Loucy (cell line): Measurements from ENCODE around the gene TPRA1.
A peak's percentile ranks its signal among the peaks of the same experiment; 100 is the strongest.

ENCODE experiments used
- H2AFZ ChIP-seq: fragments of 200-600 bp; sonication (generic); 2 replicates; pipeline ENCODE4 v1.6.0; 2016; ENCODE audit warnings: antibody characterized with exemption, mild to moderate bottlenecking, low read length, moderate library complexity
- H3F3A ChIP-seq: fragments of 200-600 bp; 2 replicates; pipeline ENCODE4 v1.6.0; 2016; ENCODE audit warnings: antibody characterized with exemption, low read depth, mild to moderate bottlenecking
- H3K27me3 ChIP-seq: fragments of 200-600 bp; sonication (generic); 2 replicates; pipeline ENCODE4 v1.6.1; 2014; ENCODE audit warnings: low read length, mild to moderate bottlenecking; ENCODE audit not compliant: insufficient read depth, poor library complexity, severe bottlenecking
- H3K36me3 ChIP-seq: fragments of 200-600 bp; sonication (generic); 2 replicates; pipeline ENCODE4 v1.6.1; 2016; ENCODE audit warnings: low read length; ENCODE audit not compliant: insufficient read depth
- H3K4me1 ChIP-seq: fragments of 200-600 bp; sonication (generic); 2 replicates; pipeline ENCODE4 v1.5.1; 2014; ENCODE audit warnings: low read length, mild to moderate bottlenecking; ENCODE audit not compliant: insufficient read depth, poor library complexity, severe bottlenecking
- H3K4me2 ChIP-seq: fragments of 200-600 bp; sonication (generic); 2 replicates; pipeline ENCODE4 v1.6.0; 2014; ENCODE audit warnings: antibody characterized with exemption, low read length, low read depth, mild to moderate bottlenecking; ENCODE audit not compliant: poor library complexity, severe bottlenecking
- H3K4me3 ChIP-seq: fragments of 200-600 bp; sonication (generic); 2 replicates; pipeline ENCODE4 v1.5.1; 2014; ENCODE audit warnings: low read length, mild to moderate bottlenecking, mixed read lengths; ENCODE audit not compliant: poor library complexity, severe bottlenecking
- H3K79me2 ChIP-seq: fragments of 200-600 bp; sonication (generic); 2 replicates; pipeline ENCODE4 v1.6.1; 2014; ENCODE audit warnings: low read length; ENCODE audit not compliant: insufficient read depth
- H3K9ac ChIP-seq: fragments of 200-600 bp; sonication (generic); 2 replicates; pipeline ENCODE4 v1.6.0; 2014; ENCODE audit warnings: mild to moderate bottlenecking, low read depth, low read length, moderate library complexity; ENCODE audit not compliant: poor library complexity, severe bottlenecking
- H3K9me2 ChIP-seq: fragments of 200-600 bp; sonication (generic); replicated peaks from 2 replicates; pipeline ENCODE4 v1.6.1; 2016; ENCODE audit warnings: low read depth, low read length, mixed read lengths
- H3K9me3 ChIP-seq: fragments of 200-600 bp; sonication (generic); 2 replicates; pipeline ENCODE4 v1.6.1; 2014; ENCODE audit warnings: mild to moderate bottlenecking, antibody characterized with exemption, low read length, low read depth; ENCODE audit not compliant: insufficient read depth
- H4K20me1 ChIP-seq: fragments of 200-600 bp; sonication (generic); 2 replicates; pipeline ENCODE4 v1.6.0; 2014; ENCODE audit warnings: antibody characterized with exemption, low read length, mild to moderate bottlenecking; ENCODE audit not compliant: insufficient read depth, poor library complexity, severe bottlenecking
- CTCF ChIP-seq: fragments of 200-600 bp; sonication (generic); conservative IDR thresholded peaks from 2 replicates; pipeline ENCODE4 v1.5.1; 2014; ENCODE audit warnings: mild to moderate bottlenecking, antibody characterized with exemption, low read length
- EZH2phosphoT487 ChIP-seq: fragments of 200-600 bp; IDR thresholded peaks from 2 replicates; pipeline ENCODE4 v1.6.1; 2018; ENCODE audit warnings: antibody characterized with exemption, mild to moderate bottlenecking, moderate library complexity, borderline replicate concordance

TPRA1 gene

GRCh38 chr3:127535901-127536829, 54.4 kb downstream of the TPRA1 start:
- no peak overlapping the region for H2AFZ ChIP-seq
- H3K9me2 ChIP-seq = no peaks in the 10 kb centered on the region
- H3K79me2 ChIP-seq = no peaks in the 10 kb centered on the region
- no peaks in the 10 kb centered on the region for H3F3A ChIP-seq
- H3K9ac ChIP-seq = no peak overlapping the region
- peak overlapping the region; percentile 23 for H3K4me2 ChIP-seq
- no peak for TF ChIP-seq CTCF
- no peak for TF ChIP-seq EZH2phosphoT487
- H3K27me3 ChIP-seq = no peaks in the 10 kb centered on the region
- no peak overlapping the region for H3K4me3 ChIP-seq
- no peaks in the 10 kb centered on the region for H4K20me1 ChIP-seq
- H3K4me1 ChIP-seq = peaks cover 3% of the 10 kb centered on the region
- no peaks in the 10 kb centered on the region for H3K36me3 ChIP-seq
- no peaks in the 10 kb centered on the region for H3K9me3 ChIP-seq

- Histone ChIP-seq H3K79me2 (no peaks in the 10 kb centered on the region), H3K4me3 (no peak overlapping the region), H3F3A (no peaks in the 10 kb centered on the region), H4K20me1 (no peaks in the 10 kb centered on the region), H3K9me2 (no peaks in the 10 kb centered on the region), H3K36me3 (no peaks in the 10 kb centered on the region), H3K4me2 (no peak overlapping the region), H3K4me1 (peaks cover 3% of the 10 kb centered on the region), H3K27me3 (no peaks in the 10 kb centered on the region), H2AFZ (no peak overlapping the region), H3K9ac (no peak overlapping the region), H3K9me3 (no peaks in the 10 kb centered on the region)
- no peak for TF ChIP-seq EZH2phosphoT487
- no peak for TF ChIP-seq CTCF
Observed at GRCh38 chr3:127535106-127535785, 55.3 kb downstream of the TPRA1 start.

- H3K4me3 ChIP-seq = no peak overlapping the region
- no peaks in the 10 kb centered on the region for H3K9me2 ChIP-seq
- no peaks in the 10 kb centered on the region for H3F3A ChIP-seq
- no peak for TF ChIP-seq EZH2phosphoT487
- no peak for TF ChIP-seq CTCF
- no peaks in the 10 kb centered on the region for H3K36me3 ChIP-seq
- H2AFZ ChIP-seq = no peak overlapping the region
- no peaks in the 10 kb centered on the region for H4K20me1 ChIP-seq
- no peak overlapping the region for H3K4me2 ChIP-seq
- no peaks in the 10 kb centered on the region for H3K79me2 ChIP-seq
- H3K4me1 ChIP-seq = peaks cover 3% of the 10 kb centered on the region
- H3K9me3 ChIP-seq = no peaks in the 10 kb centered on the region
- no peak overlapping the region for H3K9ac ChIP-seq
- no peaks in the 10 kb centered on the region for H3K27me3 ChIP-seq
Observed at GRCh38 chr3:127534564-127534963, 56.0 kb downstream of the TPRA1 start.
